Measurements from ENCODE around the gene C1orf105.
"Not testable (repeated sequence)": the region's sequence is repeated elsewhere in the genome, so short reads cannot be mapped to it uniquely, and the experiment has no call there.

The C1orf105 gene

GRCh38 chr1:172487550-172487949, 67.1 kb downstream of the C1orf105 start:
- no peak for DNase-seq (ENCODE audit: low read depth, low spot score)

GRCh38 chr1:172488393-172488792, 67.9 kb downstream of the C1orf105 start:
- no peak for DNase-seq (ENCODE audit: low read depth, low spot score)

GRCh38 chr1:172489847-172490246, 69.4 kb downstream of the C1orf105 start:
- no peak for DNase-seq (ENCODE audit: low read depth, low spot score)

- no peak for DNase-seq (ENCODE audit: low read depth, low spot score)
These were observed 71.9 kb downstream of the C1orf105 start for GRCh38 chr1:172492421-172492820.

GRCh38 chr1:172494166-172494565, 73.7 kb downstream of the C1orf105 start:
- no peak for DNase-seq (ENCODE audit: low read depth, low spot score)

GRCh38 chr1:172496127-172496526, 75.6 kb downstream of the C1orf105 start:
- DNase-seq (ENCODE audit: low read depth, low spot score), result not testable (repeated sequence)

GRCh38 chr1:172496678-172497077, 76.2 kb downstream of the C1orf105 start:
- no peak for DNase-seq (ENCODE audit: low read depth, low spot score)

GRCh38 chr1:172497230-172497629, 76.7 kb downstream of the C1orf105 start:
- no peak for DNase-seq (ENCODE audit: low read depth, low spot score)

GRCh38 chr1:172498857-172499256, 78.4 kb downstream of the C1orf105 start:
- no peak for DNase-seq (ENCODE audit: low read depth, low spot score)

GRCh38 chr1:172499636-172500141, 79.2 kb downstream of the C1orf105 start:
- DNase-seq (ENCODE audit: low read depth, low spot score), result no peak

GRCh38 chr1:172500207-172500606, 79.7 kb downstream of the C1orf105 start:
- no peak for DNase-seq (ENCODE audit: low read depth, low spot score)

- no peak for DNase-seq (ENCODE audit: low read depth, low spot score)
These were observed 87.3 kb downstream of the C1orf105 start for GRCh38 chr1:172507741-172508140.

- DNase-seq (ENCODE audit: low read depth, low spot score), result no peak
These were observed 90.0 kb downstream of the C1orf105 start for GRCh38 chr1:172510479-172510878.

- no peak for DNase-seq (ENCODE audit: low read depth, low spot score)
These were observed 92.1 kb downstream of the C1orf105 start for GRCh38 chr1:172512591-172512990.

- DNase-seq (ENCODE audit: low read depth, low spot score), result no peak
These were observed 93.0 kb downstream of the C1orf105 start for GRCh38 chr1:172513479-172513878.

GRCh38 chr1:172514108-172514507, 93.6 kb downstream of the C1orf105 start:
- no peak for DNase-seq (ENCODE audit: low read depth, low spot score)

GRCh38 chr1:172515436-172515835, 95.0 kb downstream of the C1orf105 start:
- no peak for DNase-seq (ENCODE audit: low read depth, low spot score)

GRCh38 chr1:172515927-172516326, 95.4 kb downstream of the C1orf105 start:
- DNase-seq (ENCODE audit: low read depth, low spot score), result no peak

- no peak for DNase-seq (ENCODE audit: low read depth, low spot score)
These were observed 96.6 kb downstream of the C1orf105 start for GRCh38 chr1:172517081-172517480.

- DNase-seq (ENCODE audit: low read depth, low spot score), result no peak
These were observed 97.1 kb downstream of the C1orf105 start for GRCh38 chr1:172517545-172517944.

Data from iPS DF 19.7 (cell line).